HG03045 (cell line): ENCODE measurements around the gene ERVMER34-1.

Source experiments
- ATAC-seq: cut with Tn5 transposase; IDR thresholded peaks from one replicate; pipeline ENCODE4 v1.9.1; 2021; ENCODE audit warnings: mild to moderate bottlenecking, moderate library complexity; ENCODE audit not compliant: unreplicated experiment

The ERVMER34-1 gene

DNA sequence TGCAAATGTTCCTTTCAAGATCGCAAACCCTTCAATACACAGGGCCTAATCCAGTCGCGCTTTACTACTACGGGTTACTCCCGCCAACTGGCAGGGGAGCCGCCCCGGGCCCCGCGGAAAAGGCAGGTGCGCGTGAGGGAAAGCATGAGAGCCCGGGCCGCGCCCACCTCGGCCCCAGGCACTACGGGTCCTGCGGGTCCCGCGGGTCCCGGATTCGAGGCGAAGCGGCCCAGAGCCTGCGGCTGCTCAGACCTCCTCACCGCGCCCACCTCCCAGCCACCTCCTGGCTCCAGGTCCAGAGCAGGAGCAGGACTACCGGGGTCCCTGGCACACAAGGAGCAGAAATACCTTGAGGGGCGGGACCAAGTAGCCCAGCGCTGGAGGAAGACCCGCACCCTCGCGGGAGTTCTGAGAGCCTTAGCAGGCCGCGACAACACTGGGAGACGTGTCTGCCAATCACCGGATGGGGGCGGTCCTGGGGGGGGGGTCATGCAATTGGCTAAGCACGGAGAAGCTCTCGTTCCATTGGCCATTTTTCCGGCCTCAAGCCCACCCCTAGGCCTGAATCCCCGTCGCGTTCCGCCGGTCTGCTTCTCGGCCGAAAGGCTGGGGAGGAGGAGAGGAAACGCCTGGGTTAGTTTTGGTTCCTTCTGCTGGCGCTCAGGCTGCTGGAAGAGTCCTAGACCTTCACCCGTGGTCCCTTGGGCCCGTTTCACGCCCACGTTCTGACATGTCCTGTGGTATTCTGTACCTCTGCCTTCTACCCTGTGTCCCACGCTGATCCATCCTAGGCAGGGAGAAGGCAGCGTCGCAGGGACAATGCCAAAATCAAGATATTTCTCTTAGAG is 29.0 kb downstream of the ERVMER34-1 start:
- peak; percentile 96 for ATAC-seq

DNA sequence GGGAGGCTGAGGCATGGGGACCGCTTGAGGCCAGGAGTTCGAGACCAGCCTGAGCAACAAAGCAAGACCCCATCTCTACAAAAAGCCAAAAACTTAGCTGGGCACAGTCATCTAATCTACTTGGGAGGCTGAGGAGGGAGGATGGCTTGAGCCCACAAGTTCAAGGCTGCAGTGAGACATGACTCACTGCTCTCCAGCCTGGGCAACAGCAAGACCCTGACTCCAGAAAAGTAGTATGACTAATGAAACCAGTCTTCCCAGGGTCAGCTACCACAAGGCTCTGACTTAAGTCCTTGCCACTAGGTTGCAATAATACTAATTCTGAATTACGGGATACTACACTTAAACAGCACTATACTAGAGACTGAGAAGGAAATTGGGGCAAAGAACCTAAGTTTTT is 33.1 kb downstream of the ERVMER34-1 start:
- no peak for ATAC-seq

DNA sequence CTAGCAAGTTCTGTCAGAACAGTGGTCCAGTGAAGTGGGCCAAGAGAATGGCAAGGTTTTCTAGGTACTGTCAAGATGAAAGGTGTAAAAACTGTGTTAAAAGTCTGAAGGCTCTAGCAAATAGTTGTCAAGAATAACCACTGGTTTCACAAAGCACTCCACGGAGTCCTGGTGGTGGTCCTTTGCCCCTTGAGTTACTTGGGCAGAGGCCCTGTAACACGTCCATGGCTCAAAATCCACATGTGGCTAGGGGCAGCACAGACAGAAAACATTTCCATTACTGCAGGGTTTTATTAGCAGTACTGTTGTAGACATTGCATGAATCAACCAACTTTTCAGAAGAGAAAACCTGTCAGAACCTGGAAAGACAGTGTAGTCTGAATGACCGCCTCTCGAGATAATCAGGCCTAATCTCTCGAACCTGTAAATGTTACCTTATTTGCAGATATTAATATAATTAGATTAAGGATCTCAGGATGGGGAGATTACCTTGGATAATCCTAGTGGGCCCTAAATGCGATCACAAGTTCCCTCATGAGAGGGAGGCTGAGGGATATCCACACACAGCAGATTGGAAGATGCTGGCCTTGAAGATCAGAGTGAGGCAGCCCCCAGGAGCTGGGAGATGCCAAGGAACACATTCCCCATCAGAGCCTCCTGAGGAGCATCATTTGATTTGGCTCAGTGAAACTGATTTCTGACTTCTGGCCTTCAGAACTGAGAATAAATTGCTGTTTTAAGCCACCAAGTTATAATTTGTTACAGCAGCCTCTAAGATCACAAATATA is 34.7 kb downstream of the ERVMER34-1 start:
- ATAC-seq, result no peak

DNA sequence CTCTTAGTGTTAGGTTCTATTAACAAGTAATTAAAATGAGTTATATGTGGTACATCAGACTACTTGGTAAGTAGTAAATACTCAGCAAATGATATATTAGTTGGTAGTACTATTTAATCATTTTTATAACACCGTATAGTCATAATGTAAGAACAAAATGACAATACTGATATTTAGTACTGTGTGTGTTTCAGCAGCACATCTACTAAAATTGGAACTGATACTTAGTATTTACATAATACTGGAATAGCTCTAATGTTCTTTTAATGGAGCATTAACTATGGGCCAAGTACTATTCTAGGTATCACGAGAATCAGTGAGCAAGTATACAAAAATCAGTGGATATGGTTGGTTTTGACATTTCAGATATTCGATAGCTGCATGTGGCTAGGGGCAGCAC is 35.3 kb downstream of the ERVMER34-1 start:
- ATAC-seq, result no peak

DNA sequence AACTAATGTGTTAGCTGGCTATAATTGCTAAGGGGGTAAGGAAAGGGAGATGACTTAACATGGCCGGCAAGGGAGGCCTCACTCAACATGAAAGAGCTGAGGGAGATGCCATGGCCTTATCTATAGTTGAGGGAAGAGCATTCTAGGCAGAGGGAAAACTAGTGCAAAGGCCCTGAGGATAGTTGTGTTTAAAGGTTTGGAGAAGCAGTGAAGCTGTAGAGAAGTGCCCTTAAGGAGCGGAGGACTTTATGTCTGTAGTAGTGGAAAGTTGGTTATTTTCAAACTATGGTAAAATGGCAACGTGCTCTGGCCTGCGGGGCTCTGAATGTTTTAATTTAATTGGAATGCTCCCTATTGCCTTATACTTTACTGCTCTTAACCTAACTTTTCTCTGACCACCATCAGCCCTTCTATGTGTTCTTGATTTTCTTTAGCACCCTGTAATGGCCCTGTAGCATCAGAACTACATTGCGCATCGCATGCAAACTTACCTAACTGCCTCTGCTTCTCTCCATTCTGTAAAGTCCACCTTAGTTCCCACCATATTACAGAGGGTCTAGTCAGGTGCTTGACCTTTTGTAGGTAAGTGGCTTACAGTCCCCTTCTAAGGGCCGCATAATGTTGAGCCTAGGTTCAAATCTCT is 35.8 kb downstream of the ERVMER34-1 start:
- ATAC-seq, result no peak

DNA sequence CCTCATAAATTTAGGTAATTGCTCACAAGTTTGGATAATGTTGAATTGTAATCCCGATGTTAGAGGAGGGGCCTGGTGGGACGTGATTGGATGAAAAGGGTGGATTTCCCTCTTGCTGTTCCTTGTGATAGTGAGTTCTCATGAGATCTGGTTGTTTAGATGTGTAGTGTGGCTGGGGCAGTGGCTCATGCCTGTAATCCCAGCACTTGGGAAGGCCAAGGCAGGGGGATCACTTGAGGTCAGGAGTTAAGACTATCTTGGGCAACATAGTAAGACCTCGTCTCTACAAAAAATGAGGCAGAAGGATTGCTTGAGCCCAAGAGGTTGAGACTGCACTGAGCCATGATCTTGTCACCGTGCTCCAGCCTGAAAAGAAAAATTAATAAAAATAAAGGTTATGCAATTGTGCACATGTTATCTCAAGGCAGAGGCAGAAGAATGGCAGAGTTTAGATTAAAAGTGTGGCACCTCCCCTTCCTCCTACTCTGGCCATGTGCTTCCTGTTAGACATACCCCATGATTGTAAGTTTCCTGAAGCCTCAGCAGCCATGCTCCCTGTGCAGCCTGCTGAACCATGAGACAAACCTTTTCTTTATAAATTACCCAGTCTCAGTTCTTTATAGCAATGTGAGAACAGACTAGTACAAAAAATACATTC is 36.5 kb downstream of the ERVMER34-1 start:
- ATAC-seq, result no peak

DNA sequence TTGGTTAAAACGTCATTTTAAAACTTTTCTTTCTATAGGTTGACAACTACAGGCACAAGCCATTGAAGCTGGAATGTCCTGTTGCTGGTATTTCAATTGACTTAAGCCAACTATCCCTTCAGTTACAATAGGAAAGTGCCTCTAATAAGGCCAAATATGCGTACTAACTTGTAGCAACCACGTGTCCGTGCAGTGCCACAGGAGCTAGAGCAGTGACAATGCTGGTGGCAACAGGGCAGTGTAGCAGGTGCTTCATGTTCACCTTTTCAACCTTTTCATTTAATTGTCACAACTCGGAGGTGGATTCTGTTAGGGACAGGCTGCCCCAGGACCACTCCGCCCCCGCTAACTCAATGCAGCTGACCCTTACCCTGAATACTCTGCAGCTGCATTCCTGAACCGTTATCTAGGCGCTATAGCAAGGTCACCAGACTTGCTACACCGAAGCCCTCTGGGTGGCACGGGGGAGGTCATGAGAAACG is 37.7 kb downstream of the ERVMER34-1 start:
- ATAC-seq, result no peak

DNA sequence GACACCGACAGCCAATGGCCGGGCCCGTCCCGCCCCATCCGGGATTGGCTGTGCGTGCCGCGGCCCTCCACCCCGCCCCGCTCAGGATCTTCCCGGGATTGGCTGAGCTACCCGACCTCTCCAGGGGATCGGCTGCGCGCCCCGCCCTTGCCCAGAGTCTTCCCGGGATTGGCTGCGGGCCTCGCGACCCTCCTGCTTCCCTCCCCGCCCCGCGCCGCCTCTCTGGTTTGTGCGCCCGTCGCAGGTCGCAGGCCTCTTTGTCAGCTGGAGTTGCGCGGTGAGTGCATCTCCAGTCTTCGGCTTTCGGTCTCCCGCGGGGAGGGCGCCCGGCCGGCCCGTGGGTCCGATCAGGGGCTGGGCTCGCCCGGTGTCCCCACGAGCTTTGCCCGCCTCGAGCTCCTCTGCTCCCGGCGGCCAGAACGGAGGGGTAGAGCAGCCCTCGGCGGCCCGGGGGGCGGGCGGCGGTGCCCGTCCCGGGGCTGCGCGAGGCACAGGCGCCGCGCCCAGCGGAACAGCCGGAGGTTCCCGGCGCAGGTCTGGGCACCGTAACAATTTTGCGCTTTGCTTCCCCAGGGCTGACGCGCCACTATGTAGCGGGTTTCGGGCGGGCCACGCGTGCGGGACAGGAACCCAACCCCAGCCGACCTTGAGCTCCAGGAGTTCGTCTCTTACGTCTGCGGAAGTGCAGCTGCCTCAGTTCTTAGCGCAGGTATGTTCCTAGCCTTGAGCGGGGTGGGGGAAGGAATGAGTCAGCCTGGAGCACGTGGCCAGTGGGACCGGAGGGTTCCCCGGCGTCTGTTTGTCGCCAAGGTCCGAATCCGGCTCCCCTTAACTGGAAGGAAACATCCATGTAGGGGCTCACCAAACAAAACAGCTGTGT is 38.7 kb downstream of the ERVMER34-1 start:
- peak; percentile 93 for ATAC-seq

DNA sequence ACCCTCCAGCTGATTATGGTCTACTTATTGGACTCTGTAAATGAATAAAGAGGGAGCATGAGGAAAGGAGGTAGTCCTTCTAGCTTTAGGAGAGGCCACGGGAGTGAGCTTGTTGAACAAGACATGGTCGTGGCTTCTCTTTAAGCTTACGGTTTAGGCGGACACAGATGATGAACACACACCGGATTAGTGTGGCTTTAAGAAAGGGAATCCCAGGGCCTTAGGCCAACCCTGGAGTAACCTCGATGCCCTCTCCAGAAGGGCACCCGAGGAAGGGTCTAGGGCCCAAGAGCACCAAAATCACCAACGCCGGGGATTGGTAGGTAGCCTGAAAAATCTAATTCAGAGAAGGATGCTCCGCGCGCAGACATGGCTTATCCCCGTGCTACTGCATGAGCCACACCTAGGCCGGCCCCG is 39.4 kb downstream of the ERVMER34-1 start:
- ATAC-seq, result peak; percentile 5

DNA sequence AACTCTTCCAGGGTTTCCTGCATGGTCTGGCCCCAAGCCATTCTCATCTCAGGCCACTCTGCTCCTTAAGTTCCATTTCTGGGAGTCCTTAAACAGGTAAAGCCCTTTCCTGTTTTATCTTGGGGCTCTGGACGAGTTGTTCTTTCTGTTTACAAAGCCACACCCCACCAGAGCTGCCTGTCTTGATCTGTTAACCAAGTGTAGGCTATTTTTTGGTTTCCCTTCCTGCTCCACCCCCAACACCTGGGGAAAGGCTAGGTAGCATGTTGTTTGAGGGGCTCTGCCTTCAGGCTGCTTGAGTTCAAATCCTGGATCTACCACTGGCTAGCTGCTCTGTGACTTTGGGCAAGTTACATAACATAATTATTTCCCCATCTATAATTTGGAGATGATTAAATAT is 40.0 kb downstream of the ERVMER34-1 start:
- ATAC-seq, result no peak

DNA sequence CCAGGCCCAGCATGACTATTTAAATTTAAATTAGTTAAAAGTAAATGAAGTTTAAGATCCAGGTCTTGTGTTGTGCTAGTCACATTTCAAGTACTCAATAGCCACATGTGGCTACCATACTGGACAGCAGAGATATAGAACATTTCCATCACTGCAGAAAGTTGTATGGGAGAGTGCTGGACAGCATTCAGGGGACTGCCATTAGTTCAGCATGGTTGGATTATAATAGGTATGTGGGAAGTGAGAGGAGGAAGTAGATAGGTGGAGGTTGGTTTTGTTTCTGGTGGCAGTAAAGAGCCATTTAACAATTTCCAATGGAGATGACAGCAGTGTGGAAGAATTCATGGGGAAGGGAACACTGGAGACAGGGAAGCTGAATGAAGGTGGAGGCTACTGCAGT is 42.1 kb downstream of the ERVMER34-1 start:
- no peak for ATAC-seq

DNA sequence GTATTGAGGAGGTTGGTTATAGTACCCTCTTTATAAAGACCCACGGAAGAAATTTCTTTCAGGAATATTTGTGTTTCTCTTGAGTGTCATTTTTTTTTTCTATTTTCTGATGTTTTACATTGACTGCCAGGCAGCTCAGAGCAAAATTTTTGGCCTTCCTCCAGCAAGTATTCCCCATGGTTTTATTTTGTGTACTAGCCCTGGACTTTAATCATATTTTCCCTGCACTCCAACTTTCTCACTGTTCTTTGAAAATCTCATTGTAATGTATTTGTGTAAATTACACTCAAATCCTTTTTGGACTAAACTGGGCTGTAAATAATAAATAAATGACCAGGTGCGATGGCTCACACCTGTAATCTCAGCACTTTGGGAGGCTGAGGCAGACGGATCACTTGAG is 46.6 kb downstream of the ERVMER34-1 start:
- no peak for ATAC-seq

DNA sequence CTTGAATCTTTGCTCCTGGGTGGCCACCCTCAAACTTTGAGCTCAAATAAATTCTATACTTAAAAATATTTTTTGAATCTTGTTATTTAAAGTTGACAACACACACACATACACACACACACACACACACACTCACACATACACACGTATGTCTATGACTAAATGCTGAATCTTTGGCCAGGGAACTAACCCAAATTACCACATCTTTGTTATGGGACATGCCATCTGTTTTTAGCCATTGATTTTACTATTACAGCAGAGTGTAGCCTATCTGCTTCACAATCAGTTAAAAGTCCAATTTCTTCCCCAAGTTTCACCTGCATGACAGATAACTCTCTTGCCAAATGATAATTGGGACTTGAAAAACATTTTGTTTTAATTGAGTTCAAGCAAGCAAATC is 47.1 kb downstream of the ERVMER34-1 start:
- no peak for ATAC-seq

DNA sequence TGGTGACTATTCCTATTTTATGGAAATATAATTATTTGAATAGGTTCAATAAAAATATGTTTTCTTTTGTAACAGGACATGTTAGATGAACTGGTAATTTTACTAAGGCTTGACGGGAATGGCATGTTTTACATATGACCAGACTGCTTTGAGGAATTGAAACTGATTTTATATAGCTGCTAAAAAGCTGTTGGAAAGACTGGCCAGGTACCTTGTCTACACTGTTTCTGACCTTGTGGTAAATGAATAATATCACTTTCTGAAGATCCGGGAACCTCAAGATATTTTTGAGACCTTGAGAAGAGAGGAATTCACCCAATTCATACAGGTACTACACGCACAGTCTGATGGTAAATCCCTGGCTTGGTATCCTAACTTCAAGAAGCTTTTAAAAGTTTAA is 50.0 kb downstream of the ERVMER34-1 start:
- ATAC-seq, result peak; percentile 93

DNA sequence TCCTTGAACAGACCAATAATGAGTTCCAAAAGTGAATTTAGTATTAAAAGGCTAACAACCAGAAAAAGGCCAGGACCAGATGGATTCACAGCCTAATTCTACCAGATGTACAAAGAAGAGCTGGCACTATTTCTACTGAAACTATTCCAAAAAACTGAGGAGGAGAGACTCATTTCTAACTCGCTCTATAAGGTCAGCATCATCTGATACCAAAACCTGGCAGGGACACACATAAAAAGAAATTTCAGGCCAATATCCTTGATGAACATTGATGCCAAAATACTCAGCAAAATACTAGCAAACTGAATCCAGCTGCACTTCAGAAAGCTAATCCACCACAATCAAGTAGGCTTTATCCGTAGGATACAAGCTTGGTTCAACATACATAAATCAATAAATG is 56.3 kb downstream of the ERVMER34-1 start:
- ATAC-seq, result no peak

DNA sequence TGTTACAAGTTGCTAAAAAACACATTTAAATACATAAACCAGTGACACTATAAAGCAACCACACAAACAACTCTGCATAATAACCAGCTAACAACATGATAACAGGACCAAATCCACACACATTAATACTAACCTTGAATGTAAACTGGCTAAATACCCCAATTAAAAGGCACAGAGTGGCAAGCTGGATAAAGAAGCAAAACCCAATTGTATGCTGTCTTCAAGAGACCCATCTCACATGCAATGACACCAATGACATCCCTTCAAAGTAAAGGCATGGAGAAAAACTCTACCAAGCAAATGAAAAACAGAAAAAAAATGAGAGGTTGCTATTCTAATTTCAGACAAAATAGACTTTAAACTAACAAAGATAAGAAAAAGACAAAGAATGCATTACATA is 57.7 kb downstream of the ERVMER34-1 start:
- ATAC-seq, result no peak
